Lung (tissue), 12 donors: Measurements from ENCODE around the gene FKRP. TPM values are rescaled to one million over a fixed set of nuclear protein-coding genes. Genes with fewer than 3 reads are reported as not detected.

ENCODE experiments used
- ATAC-seq: fragments of 200-7000 bp; cut with Tn5 transposase; one replicate; pipeline ENCODE4 v1.9.1; 2020; ENCODE audit warnings: moderate number of reproducible peaks; ENCODE audit not compliant: insufficient read depth, low FRiP score
- DNase-seq, 3 donors: peaks; one replicate each; pipeline ENCODE4 v3.0.0-alpha.2; 2013 to 2017
- H3K27ac ChIP-seq, 2 donors: one replicate each; pipeline ENCODE4 v1.5.1; 2013; ENCODE audit warnings: mild to moderate bottlenecking in 2 of 2, moderate library complexity in 2 of 2, control low read depth in 1 of 2, inconsistent platforms in 1 of 2, low read depth in 1 of 2, low read length in 1 of 2
- H3K27me3 ChIP-seq, 3 donors: one replicate each; pipeline ENCODE4 v1.5.1; 2013; ENCODE audit warnings: low read length in 2 of 3; ENCODE audit not compliant: control insufficient read depth in 3 of 3, insufficient read depth in 3 of 3
- H3K36me3 ChIP-seq, 4 donors: one replicate each; pipeline ENCODE4 v1.5.1; 2013; ENCODE audit warnings: low read length in 4 of 4, mild to moderate bottlenecking in 1 of 4, moderate library complexity in 1 of 4; ENCODE audit not compliant: control insufficient read depth in 4 of 4, insufficient read depth in 4 of 4
- H3K4me1 ChIP-seq, 5 donors: one replicate each; pipeline ENCODE4 v1.5.1; 2013; ENCODE audit warnings: low read length in 5 of 5, mild to moderate bottlenecking in 2 of 5, moderate library complexity in 1 of 5; ENCODE audit not compliant: control insufficient read depth in 5 of 5, insufficient read depth in 5 of 5
- H3K4me3 ChIP-seq: one replicate; pipeline ENCODE4 v1.5.1; 2013; ENCODE audit warnings: mild to moderate bottlenecking, control low read depth, moderate library complexity
- H3K9ac ChIP-seq, 2 donors: one replicate each; pipeline ENCODE4 v1.5.1; 2013; ENCODE audit warnings: low read length in 2 of 2, control low read depth in 1 of 2; ENCODE audit not compliant: insufficient read depth in 1 of 2
- H3K9me3 ChIP-seq, 4 donors: one replicate each; pipeline ENCODE4 v1.5.1; 2013; ENCODE audit warnings: low read length in 3 of 4, mild to moderate bottlenecking in 1 of 4, moderate library complexity in 1 of 4; ENCODE audit not compliant: control insufficient read depth in 4 of 4, insufficient read depth in 3 of 4
- WGBS, 2 donors: extraction: QIAGEN DNeasy Blood & Tissue Kit; methylation state at CpG; one replicate each; pipeline ENCODE4 v1.1.7; 2013; 5-methylcytosine and 5-hydroxymethylcytosine counted together
- polyA plus RNA-seq, 2 donors: library from polyadenylated mRNA; stranded (reverse); fragments of 200-250 nt; gene quantifications; one replicate each; pipeline ENCODE4 v1.2.1, GENCODE V29; 2013
- total RNA-seq, 2 donors: library from RNA; depleted of rRNA in 1 of 2; stranded (reverse); fragments of >200 nt in 1 of 2; gene quantifications; one replicate each; pipeline ENCODE4 v1.2.1, GENCODE V29; 2014 to 2021
- TF ChIP-seq, protein P1 (sequence below): IDR thresholded peaks from 2 replicates; pipeline ENCODE4 v1.5.1; 2012; ENCODE audit warnings: mild to moderate bottlenecking; ENCODE audit errors: control extremely low read depth, extremely low read depth
- donor health status: control.
- donor health status: control.
- donor health status: Bipolar disorder and iron deficiency.
- donor health status: healthy.
- donor health status: DM: yes; HTN: yes; CAD: no.

Gene FKRP
- total and polyA plus RNA-seq, 4 donors = 10.8 to 23.9 (median 15.2) TPM

DNA sequence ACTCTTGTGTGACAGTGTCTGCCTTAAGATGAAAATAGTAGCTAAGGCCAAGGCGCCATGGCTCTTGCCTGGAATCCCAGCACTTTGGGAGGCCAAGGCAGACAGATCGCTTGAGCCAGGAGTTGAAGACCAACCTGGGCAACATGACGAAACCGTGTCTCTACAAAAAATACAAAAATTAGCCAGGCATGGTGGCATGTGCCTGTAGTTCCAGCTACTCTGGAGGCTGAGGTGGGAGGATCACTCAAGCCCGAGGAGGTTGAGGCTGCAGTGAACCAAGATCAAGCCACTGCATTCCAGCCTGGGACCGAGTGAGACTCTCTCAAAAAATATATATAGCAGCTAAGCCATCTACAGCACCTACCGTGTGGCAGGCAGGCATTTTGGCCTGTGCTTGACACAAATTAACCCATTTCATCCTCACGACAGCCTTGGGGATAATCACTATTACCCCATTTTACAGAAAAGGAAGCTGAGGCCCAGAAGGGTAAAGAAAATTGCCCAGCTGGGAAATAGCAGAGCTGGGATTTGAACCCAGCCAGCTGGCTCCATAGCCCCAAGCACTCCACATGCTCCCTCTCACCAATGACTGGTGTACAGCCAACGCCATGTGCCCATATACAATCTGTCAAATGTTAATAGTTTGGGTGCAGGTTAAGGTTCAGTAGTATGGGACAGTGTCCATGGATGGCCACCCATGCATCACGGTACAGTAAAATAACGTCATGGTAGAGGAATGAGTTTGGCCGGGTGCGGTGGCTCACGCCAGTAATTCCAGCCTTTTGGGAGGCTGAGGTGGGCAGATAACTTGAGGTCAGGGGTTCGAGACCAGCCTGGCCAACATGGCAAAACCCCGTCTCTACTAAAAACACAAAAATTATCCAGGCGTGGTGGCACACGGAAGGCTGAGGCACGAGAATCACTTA lies 39.5 kb downstream of the FKRP start:
- Histone ChIP-seq H3K27me3 (no peaks in the 10 kb centered on the region), H3K9me3 (no peaks in the 10 kb centered on the region), H3K4me3 (peak overlapping the region; percentile 67), H3K9ac (no peak overlapping the region), H3K27ac (peak overlapping the region in 1 of 2 donors; percentile 91), H3K4me1 (peaks cover 0 to 32% (median 8%) of the 10 kb centered on the region in 5 donors), H3K36me3 (peaks cover 0 to 39% (median 30%) of the 10 kb centered on the region in 4 donors)
- DNase-seq (peak in 2 of 3 donors; percentile 23 to 39), ATAC-seq (no peak)
- TF ChIP-seq, protein P1, sequence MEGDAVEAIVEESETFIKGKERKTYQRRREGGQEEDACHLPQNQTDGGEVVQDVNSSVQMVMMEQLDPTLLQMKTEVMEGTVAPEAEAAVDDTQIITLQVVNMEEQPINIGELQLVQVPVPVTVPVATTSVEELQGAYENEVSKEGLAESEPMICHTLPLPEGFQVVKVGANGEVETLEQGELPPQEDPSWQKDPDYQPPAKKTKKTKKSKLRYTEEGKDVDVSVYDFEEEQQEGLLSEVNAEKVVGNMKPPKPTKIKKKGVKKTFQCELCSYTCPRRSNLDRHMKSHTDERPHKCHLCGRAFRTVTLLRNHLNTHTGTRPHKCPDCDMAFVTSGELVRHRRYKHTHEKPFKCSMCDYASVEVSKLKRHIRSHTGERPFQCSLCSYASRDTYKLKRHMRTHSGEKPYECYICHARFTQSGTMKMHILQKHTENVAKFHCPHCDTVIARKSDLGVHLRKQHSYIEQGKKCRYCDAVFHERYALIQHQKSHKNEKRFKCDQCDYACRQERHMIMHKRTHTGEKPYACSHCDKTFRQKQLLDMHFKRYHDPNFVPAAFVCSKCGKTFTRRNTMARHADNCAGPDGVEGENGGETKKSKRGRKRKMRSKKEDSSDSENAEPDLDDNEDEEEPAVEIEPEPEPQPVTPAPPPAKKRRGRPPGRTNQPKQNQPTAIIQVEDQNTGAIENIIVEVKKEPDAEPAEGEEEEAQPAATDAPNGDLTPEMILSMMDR = no peak
- 77 to 78% methylated on average over 19 of the region's 19 CpGs for WGBS, 2 donors

DNA sequence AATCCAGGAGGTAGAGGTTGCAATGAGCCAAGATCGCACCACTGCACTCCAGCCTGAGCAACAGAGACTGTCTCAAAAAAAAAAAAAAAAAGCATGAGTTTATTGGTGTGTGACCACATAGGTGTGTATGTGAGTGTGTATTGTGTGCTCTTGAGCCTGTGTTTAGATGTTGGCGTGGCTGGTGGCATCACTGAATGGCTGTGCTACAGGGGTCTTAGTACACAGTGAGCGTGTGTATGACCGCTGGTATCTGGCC lies 40.1 kb downstream of the FKRP start:
- Histone ChIP-seq H3K9me3 (no peaks in the 10 kb centered on the region), H3K27ac (peak overlapping the region in 1 of 2 donors; percentile 91), H3K4me1 (peaks cover 0 to 32% (median 8%) of the 10 kb centered on the region in 5 donors), H3K27me3 (no peaks in the 10 kb centered on the region), H3K4me3 (peak overlapping the region; percentile 67), H3K9ac (no peak overlapping the region), H3K36me3 (peaks cover 0 to 39% (median 25%) of the 10 kb centered on the region in 4 donors)
- DNase-seq = no peak
- WGBS, 2 donors = 60 to 79% methylated on average over 4 of the region's 4 CpGs
- TF ChIP-seq, protein P1 = no peak
- ATAC-seq = no peak

DNA sequence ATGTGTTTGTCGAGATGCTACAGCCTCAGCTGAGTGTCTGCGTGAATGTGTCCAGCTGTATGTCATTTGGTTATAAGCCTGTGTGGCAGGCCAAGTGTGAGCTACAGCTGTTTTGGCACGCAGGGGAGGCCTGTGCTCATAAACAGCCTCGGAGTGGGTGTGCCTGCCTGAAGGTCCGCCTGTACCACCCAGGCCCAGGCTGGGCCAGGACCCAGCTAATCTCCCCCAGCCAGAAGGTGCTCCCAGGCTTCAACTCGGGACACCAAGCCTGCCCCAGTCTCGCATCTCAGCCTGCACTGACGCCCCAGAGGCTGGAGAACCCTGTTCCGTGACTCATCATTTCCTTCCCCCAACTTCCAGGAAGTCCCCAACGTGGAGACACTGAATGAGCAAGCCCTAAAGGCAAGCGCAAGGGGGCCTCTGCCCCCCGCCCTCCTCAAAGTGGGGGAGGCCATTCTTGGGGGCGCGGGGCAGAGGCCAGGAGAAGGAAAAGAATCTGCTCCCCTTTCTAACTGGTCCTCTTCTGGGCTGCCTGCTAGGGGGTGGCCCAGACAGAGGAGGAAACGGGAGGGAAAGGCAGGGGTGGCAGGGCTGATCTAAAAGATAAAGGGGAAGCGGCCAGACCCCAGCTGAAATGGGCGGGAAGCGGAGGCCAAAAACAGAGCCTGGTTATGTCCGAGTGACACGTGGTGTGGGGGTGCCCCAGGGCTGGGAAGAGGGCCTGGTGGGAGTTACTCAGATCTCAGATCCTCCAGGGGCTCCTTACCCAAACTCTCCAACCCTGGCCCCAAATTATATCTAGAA lies 40.6 kb downstream of the FKRP start:
- Histone ChIP-seq H3K9me3 (no peaks in the 10 kb centered on the region), H3K36me3 (peaks cover 0 to 39% (median 23%) of the 10 kb centered on the region in 4 donors), H3K4me3 (peak overlapping the region; percentile 67), H3K9ac (peak overlapping the region in 1 of 2 donors; percentile 62), H3K4me1 (peaks cover 0 to 32% (median 8%) of the 10 kb centered on the region in 5 donors), H3K27ac (peak overlapping the region; percentile 61 to 91), H3K27me3 (no peaks in the 10 kb centered on the region)
- 6 to 8% methylated on average over 20 of the region's 20 CpGs for WGBS, 2 donors
- ATAC-seq = peak; percentile 56
- peak; percentile 97 to 99 (median 99) for DNase-seq
- TF ChIP-seq, protein P1 = no peak
